Stimulated activated CD8-positive, alpha-beta memory T cell treated with anti-CD3 and anti-CD28 coated beads, Interleukin-7, amount 100 ng/mL, for 48 hours (primary cell): ENCODE results near the gene TMEM125.

Source experiments
- DNase-seq, 2 donors: peaks; one replicate each; pipeline ENCODE4 v3.0.0-alpha.2; 2020; ENCODE audit warnings: low read depth in 1 of 2; ENCODE audit errors: extremely low read depth in 1 of 2

The TMEM125 gene

GRCh38 chr1:43269627-43270375 lies at the start of gene TMEM125:
Gene TMEM125 (plus strand): TSS chr1:43269983. CDS start chr1:43272723, 2,740 bp downstream.
- DNase-seq = no peak

- DNase-seq = no peak
These were observed 48.6 kb upstream of the TMEM125 start for GRCh38 chr1:43220905-43221778.

- no peak for DNase-seq
These were observed 48.0 kb upstream of the TMEM125 start for GRCh38 chr1:43221797-43222196.

- no peak for DNase-seq
These were observed 46.9 kb upstream of the TMEM125 start for GRCh38 chr1:43222879-43223278.

- DNase-seq = no peak
These were observed 44.6 kb upstream of the TMEM125 start for GRCh38 chr1:43225168-43225567.

GRCh38 chr1:43227143-43227764 lies 42.5 kb upstream of the TMEM125 start:
- peak; percentile 34 to 71 for DNase-seq

GRCh38 chr1:43229826-43230780 lies 39.7 kb upstream of the TMEM125 start:
- no peak for DNase-seq

- no peak for DNase-seq
These were observed 37.7 kb upstream of the TMEM125 start for GRCh38 chr1:43232074-43232473.

- no peak for DNase-seq
These were observed 37.3 kb upstream of the TMEM125 start for GRCh38 chr1:43232482-43232881.

GRCh38 chr1:43233631-43234030 lies 36.2 kb upstream of the TMEM125 start:
- DNase-seq = no peak

GRCh38 chr1:43234267-43234666 lies 35.5 kb upstream of the TMEM125 start:
- no peak for DNase-seq

- no peak for DNase-seq
These were observed 34.7 kb upstream of the TMEM125 start for GRCh38 chr1:43235040-43235439.

- no peak for DNase-seq
These were observed 34.2 kb upstream of the TMEM125 start for GRCh38 chr1:43235451-43236121.

- no peak for DNase-seq
These were observed 32.7 kb upstream of the TMEM125 start for GRCh38 chr1:43237121-43237520.

GRCh38 chr1:43238085-43238484 lies 31.7 kb upstream of the TMEM125 start:
- no peak for DNase-seq

GRCh38 chr1:43238991-43239469 lies 30.8 kb upstream of the TMEM125 start:
- DNase-seq = no peak

- DNase-seq = no peak
These were observed 30.3 kb upstream of the TMEM125 start for GRCh38 chr1:43239484-43239883.

GRCh38 chr1:43241413-43241836 lies 28.4 kb upstream of the TMEM125 start:
- DNase-seq = no peak

GRCh38 chr1:43243299-43243698 lies 26.5 kb upstream of the TMEM125 start:
- no peak for DNase-seq
